ENCODE measurements around the gene RBKS. TPM values are rescaled to one million over a fixed set of nuclear protein-coding genes. Genes with fewer than 3 reads are reported as not detected.

Gene RBKS
- total RNA-seq, 4 donors from 2014 or later = 1.5 to 3.1 (median 2.1) TPM

DNA sequence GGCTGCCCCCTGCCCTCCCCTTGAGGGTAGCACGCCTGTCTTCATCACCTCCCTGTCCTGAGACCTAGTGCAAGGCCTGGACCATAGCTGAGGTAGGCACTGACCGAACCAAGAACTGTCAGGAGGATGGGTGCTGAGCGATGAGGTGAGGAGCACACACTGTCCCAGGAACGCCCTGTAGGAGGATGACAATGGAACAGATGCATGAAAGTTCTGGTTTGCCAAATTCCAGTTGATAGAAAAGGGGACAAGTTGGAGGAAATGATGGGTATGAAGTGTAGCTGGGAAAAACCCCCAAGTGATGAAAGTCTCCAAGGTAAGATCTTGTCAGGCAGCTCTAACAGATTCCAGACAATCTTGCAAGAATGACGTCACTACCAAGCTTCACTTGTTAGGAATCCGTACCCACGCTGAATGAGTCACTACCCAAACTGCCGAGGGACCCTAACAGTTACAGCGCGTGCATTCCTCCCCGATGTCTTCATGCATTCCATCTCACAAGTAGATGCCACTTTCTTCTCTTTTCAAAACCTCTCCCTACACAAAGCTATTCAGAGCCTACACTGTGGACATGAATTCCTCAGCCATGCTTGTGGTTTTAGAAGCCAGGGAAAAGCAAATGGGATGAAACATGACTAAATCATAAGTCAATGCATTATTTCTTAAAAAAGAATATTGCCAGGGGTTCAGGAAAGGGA, 91.1 kb downstream of the RBKS start:
- TF ChIP-seq, protein P1, sequence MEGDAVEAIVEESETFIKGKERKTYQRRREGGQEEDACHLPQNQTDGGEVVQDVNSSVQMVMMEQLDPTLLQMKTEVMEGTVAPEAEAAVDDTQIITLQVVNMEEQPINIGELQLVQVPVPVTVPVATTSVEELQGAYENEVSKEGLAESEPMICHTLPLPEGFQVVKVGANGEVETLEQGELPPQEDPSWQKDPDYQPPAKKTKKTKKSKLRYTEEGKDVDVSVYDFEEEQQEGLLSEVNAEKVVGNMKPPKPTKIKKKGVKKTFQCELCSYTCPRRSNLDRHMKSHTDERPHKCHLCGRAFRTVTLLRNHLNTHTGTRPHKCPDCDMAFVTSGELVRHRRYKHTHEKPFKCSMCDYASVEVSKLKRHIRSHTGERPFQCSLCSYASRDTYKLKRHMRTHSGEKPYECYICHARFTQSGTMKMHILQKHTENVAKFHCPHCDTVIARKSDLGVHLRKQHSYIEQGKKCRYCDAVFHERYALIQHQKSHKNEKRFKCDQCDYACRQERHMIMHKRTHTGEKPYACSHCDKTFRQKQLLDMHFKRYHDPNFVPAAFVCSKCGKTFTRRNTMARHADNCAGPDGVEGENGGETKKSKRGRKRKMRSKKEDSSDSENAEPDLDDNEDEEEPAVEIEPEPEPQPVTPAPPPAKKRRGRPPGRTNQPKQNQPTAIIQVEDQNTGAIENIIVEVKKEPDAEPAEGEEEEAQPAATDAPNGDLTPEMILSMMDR (IDR thresholded peaks at IDR 0.05; ENCODE audit: low read depth) = no peak

DNA sequence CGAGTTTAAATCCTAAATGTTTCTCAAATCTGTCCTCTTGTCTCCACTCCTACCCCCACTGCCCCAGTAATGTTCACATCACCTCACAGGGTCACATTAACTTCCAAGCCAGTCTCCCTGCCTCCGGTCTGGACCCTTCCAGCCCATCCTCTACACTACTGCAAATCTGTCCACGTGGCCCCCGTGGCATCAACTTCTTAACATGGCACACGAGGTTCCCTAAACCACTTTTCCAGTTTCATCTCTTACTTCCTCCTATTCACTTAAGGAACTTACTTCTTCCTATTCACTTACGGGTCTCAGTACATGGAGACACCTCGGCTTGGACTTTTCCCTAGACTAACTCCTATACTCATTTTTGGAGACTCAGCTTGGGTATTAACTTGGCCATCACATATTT, 91.7 kb downstream of the RBKS start:
- TF ChIP-seq, protein P1 (IDR thresholded peaks at IDR 0.05; ENCODE audit: low read depth) = no peak

DNA sequence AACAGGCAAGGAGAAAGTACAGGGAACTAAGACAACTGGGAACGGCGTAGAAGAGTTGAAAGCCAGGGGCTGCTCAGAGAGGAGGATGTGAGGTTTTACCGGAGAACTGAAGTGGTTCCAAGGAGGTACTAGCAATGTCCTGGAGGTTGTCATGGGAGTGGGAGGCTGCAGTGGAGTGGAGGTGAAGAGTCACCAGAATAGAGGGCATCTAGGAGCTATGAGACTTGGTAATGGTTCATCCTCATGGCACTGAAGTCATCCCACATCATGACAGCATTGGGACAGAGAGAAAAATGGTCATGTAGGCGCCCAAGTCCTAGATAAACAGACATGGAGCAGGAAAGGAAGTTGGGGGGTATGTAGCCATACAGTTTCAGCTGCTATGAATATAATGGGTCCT, 92.3 kb downstream of the RBKS start:
- TF ChIP-seq, protein P1 (IDR thresholded peaks at IDR 0.05; ENCODE audit: low read depth) = no peak

DNA sequence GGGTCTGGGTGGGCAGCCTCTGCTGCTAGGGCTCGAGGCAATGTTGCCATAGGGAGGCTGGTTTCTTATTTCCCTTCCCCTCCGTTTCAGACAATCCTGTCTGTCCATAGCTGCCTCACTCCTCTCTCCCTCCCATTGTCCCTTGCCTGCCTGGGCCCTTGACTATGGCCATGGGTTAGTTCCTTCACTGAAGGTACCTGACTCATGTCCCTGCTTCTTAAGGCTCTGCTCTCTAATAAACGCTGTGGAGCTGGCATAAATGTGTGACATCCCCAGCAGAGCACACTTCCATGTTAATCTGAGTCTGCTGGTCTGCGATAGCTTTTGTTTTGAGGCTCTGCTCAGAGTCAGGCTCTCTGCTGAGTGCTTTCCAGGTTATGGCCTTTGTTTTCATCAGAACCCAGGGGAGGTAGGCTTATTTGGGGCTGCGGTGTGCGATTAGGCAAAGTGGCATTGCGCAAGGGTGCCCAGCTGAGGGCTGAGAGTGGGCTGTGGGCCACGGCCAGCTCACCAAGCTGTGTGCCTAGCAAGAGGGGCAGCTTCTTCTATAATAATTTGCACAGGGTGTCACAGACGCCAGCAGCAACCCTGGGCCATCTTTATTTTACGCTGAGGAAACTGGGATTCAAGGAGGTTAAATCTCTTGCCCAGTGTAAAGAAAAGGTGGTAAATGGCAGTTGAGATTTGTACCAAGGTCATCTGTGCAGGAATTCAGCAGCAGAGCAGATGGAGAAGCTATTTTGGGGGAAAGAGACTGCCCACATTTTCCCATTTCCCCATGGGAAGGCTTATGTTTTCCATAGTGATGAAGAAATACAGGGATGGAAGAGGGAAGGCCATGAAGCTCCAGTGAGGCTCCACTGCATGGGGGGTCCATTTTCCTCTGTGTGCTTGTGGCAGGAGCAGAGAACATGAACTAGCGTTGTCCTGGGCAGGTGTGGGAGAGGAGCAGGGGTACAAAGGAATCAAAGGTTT, 93.1 kb downstream of the RBKS start:
- TF ChIP-seq, protein P1 (IDR thresholded peaks at IDR 0.05; ENCODE audit: low read depth) = no peak

DNA sequence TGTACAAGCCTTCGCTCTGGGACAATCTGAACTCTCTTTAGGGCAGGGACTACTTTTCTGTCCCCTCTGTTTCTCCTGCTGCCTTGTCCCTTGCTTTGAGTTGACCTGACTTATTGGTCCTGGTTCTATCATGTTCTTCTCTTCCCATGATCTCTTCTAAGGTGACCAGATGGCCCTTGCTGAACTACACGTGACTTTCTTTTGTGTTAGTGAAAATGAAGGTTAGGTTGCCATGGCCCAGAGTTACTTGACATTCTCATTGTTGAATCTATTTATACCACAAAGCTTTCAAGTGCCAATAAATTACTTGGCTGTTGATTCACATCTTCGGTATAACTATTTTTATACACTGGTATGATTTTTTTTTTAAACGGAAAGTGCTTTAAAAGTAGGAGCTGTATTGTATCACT, 94.3 kb downstream of the RBKS start:
- TF ChIP-seq, protein P1 (IDR thresholded peaks at IDR 0.05; ENCODE audit: low read depth) = no peak

DNA sequence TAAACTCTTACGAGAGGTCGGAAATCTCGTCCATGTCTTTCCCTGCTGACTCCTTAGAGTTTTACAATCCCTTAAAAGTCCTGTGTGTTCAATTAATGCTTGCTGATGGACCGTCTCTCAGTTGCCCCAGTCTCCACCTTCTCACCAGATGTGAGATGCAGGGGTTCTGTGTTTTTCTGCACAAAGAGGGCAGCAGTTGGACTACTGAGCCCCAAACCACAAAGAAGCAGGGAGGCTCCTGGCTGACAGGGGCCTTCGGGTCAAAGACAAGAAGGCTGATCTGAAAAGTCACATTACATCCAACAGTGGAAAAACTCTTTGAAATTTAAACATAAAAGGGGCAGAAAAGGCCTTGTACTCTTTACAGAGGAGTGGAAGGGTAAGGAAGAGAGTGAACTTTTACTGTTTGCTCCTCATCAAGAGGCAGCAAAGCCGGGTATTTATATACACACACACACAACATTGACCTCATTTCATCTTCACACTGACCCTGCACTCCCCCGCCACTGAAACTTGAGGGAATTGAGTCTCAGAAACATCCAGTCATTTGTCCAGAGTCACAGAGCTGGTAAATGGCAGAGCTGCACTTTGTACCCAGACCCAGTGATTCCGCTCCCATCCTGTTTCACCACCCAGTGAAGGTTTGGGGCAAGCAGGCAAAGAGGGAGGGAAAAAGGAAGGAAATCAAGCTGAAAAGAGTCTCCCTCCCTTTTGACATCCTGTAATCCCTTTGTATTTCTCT, 94.9 kb downstream of the RBKS start:
- TF ChIP-seq, protein P1 (IDR thresholded peaks at IDR 0.05; ENCODE audit: low read depth) = no peak
